ENCODE results near the gene FALEC.

DNA sequence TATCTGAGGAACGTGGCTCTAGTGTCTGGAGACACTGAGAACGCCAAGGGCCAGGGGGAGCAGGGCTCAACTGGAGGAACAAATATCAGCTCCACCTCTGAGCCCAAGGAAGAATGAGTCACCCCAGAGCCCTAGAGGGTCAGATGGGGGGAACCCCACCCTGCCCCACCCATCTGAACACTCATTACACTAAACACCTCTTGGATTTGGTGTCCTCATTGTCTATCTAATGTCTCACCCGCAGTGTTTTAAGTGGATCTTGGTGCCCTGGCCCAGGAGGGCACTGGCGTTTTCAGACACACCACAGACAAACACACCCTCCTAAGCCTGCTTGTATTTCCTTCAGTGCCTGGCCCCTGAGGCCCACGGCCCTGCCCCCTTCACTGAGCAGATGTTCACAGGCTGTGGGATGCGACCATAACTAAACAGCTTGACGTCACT is 2.2 kb upstream of the FALEC start:
- TF ChIP-seq EZH2 (IDR thresholded peaks at IDR 0.05; ENCODE audit: borderline replicate concordance, insufficient read depth, low read length, poor library complexity, severe bottlenecking) (no peak), POLR2AphosphoS5 (IDR thresholded peaks at IDR 0.05) (no peak), MXI1 (conservative IDR thresholded peaks at IDR 0.05; ENCODE audit: poor library complexity, severe bottlenecking) (no peak), TAF1 (IDR thresholded peaks at IDR 0.05; ENCODE audit: low read depth) (no peak), SMC3 (conservative IDR thresholded peaks at IDR 0.05; ENCODE audit: poor library complexity) (no peak)
- TF ChIP-seq, protein P1, sequence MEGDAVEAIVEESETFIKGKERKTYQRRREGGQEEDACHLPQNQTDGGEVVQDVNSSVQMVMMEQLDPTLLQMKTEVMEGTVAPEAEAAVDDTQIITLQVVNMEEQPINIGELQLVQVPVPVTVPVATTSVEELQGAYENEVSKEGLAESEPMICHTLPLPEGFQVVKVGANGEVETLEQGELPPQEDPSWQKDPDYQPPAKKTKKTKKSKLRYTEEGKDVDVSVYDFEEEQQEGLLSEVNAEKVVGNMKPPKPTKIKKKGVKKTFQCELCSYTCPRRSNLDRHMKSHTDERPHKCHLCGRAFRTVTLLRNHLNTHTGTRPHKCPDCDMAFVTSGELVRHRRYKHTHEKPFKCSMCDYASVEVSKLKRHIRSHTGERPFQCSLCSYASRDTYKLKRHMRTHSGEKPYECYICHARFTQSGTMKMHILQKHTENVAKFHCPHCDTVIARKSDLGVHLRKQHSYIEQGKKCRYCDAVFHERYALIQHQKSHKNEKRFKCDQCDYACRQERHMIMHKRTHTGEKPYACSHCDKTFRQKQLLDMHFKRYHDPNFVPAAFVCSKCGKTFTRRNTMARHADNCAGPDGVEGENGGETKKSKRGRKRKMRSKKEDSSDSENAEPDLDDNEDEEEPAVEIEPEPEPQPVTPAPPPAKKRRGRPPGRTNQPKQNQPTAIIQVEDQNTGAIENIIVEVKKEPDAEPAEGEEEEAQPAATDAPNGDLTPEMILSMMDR (IDR thresholded peaks at IDR 0.05; ENCODE audit: poor library complexity, severe bottlenecking): no peak
- TF ChIP-seq, protein P2, sequence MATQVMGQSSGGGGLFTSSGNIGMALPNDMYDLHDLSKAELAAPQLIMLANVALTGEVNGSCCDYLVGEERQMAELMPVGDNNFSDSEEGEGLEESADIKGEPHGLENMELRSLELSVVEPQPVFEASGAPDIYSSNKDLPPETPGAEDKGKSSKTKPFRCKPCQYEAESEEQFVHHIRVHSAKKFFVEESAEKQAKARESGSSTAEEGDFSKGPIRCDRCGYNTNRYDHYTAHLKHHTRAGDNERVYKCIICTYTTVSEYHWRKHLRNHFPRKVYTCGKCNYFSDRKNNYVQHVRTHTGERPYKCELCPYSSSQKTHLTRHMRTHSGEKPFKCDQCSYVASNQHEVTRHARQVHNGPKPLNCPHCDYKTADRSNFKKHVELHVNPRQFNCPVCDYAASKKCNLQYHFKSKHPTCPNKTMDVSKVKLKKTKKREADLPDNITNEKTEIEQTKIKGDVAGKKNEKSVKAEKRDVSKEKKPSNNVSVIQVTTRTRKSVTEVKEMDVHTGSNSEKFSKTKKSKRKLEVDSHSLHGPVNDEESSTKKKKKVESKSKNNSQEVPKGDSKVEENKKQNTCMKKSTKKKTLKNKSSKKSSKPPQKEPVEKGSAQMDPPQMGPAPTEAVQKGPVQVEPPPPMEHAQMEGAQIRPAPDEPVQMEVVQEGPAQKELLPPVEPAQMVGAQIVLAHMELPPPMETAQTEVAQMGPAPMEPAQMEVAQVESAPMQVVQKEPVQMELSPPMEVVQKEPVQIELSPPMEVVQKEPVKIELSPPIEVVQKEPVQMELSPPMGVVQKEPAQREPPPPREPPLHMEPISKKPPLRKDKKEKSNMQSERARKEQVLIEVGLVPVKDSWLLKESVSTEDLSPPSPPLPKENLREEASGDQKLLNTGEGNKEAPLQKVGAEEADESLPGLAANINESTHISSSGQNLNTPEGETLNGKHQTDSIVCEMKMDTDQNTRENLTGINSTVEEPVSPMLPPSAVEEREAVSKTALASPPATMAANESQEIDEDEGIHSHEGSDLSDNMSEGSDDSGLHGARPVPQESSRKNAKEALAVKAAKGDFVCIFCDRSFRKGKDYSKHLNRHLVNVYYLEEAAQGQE (IDR thresholded peaks at IDR 0.05; ENCODE audit: borderline replicate concordance): no peak
